Measurements from ENCODE around the gene CDRT15. TPM values are rescaled to one million over a fixed set of nuclear protein-coding genes. Genes with fewer than 3 reads are reported as not detected.
"Not testable (repeated sequence)": the region's sequence is repeated elsewhere in the genome, so short reads cannot be mapped to it uniquely, and the experiment has no call there.

The CDRT15 gene
- total RNA-seq (2021) (not detected in 2 replicates), Bru-seq, nascent RNA (not detected), BruChase-seq, experiment 1, labeled RNA remaining after a 2-hour chase (not detected), BruChase-seq, experiment 2, labeled RNA remaining after a 6-hour chase (not detected)
- long read RNA-seq = 0 reads

GRCh38 chr17:14236762-14237161 is at the start of gene CDRT15:
TSS of gene CDRT15 (minus strand) at chr17:14236862. CDS start at chr17:14236833, 29 bp downstream.
- BruUV-seq (replicated peaks); POLR2A ChIA-PET (ENCODE audit: low non-redundant PET); H3K36me3 ChIP-seq (ENCODE audit: insufficient read depth, low read length, poor library complexity, severe bottlenecking); DNase-seq (ENCODE audit: low spot score); H3K27ac ChIP-seq (ENCODE audit: low read depth, low read length, poor library complexity, severe bottlenecking); H3K9me3 ChIP-seq (ENCODE audit: low read depth, low read length, poor library complexity, severe bottlenecking); intact Hi-C loops (cut with micrococcal nuclease; ENCODE audit: unreplicated experiment); H3K27me3 ChIP-seq (replicated peaks; ENCODE audit: insufficient read depth, low read depth, low read length, poor library complexity); H3K4me3 ChIP-seq (ENCODE audit: low read depth, low read length, poor library complexity, severe bottlenecking); CTCF ChIA-PET; H3K4me1 ChIP-seq (ENCODE audit: insufficient read depth, low read length, poor library complexity, severe bottlenecking): not testable (repeated sequence)

GRCh38 chr17:14282726-14283125 is 46.1 kb upstream of the CDRT15 start:
- no peak for DNase-seq (ENCODE audit: low spot score)
- ChIA-PET CTCF (no interaction called here), POLR2A (ENCODE audit: low non-redundant PET) (no interaction called here)
- Histone ChIP-seq H3K4me1 (ENCODE audit: insufficient read depth, low read length, poor library complexity, severe bottlenecking) (no peaks in the 10 kb centered on the region), H3K36me3 (ENCODE audit: insufficient read depth, low read length, poor library complexity, severe bottlenecking) (no peaks in the 10 kb centered on the region), H3K9me3 (ENCODE audit: low read depth, low read length, poor library complexity, severe bottlenecking) (no peaks in the 10 kb centered on the region), H3K27ac (ENCODE audit: low read depth, low read length, poor library complexity, severe bottlenecking) (no peak overlapping the region), H3K27me3 (replicated peaks; ENCODE audit: insufficient read depth, low read depth, low read length, poor library complexity) (peaks cover 6% of the 10 kb centered on the region), H3K4me3 (ENCODE audit: low read depth, low read length, poor library complexity, severe bottlenecking) (no peak overlapping the region)
- intact Hi-C loops (cut with micrococcal nuclease; ENCODE audit: unreplicated experiment) = no loop called here
- no TSS peak for BruUV-seq (replicated peaks)
- TF ChIP-seq, protein P1, sequence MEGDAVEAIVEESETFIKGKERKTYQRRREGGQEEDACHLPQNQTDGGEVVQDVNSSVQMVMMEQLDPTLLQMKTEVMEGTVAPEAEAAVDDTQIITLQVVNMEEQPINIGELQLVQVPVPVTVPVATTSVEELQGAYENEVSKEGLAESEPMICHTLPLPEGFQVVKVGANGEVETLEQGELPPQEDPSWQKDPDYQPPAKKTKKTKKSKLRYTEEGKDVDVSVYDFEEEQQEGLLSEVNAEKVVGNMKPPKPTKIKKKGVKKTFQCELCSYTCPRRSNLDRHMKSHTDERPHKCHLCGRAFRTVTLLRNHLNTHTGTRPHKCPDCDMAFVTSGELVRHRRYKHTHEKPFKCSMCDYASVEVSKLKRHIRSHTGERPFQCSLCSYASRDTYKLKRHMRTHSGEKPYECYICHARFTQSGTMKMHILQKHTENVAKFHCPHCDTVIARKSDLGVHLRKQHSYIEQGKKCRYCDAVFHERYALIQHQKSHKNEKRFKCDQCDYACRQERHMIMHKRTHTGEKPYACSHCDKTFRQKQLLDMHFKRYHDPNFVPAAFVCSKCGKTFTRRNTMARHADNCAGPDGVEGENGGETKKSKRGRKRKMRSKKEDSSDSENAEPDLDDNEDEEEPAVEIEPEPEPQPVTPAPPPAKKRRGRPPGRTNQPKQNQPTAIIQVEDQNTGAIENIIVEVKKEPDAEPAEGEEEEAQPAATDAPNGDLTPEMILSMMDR (conservative IDR thresholded peaks at IDR 0.05; ENCODE audit: low read depth, low read length) = no peak
- no peak for TF ChIP-seq EZH2 (IDR thresholded peaks at IDR 0.05; ENCODE audit: borderline replicate concordance, low read depth, low read length, poor library complexity, severe bottlenecking)

DNA sequence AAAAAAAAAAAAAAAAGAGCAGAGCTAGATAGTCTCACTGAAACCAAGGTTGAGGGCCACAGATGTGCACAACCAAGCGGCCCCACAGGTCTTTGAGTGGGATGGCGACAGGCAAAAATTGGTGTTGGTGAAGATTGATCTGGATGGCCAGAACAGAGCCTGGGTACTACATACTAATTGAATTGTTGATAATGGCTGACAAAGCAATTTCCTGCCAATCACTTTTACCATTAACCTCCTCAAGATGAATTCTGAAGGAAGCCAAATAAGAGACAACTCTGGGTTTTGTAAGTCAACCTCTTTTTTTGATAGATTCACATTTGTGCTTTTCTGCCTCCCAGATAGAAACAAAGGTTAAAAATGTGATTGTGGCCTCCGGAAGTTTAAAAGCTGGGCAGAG is 44.9 kb upstream of the CDRT15 start:
- no peak for DNase-seq (ENCODE audit: low spot score)
- POLR2A ChIA-PET (ENCODE audit: low non-redundant PET) = no interaction called here
- TF ChIP-seq, protein P1 (conservative IDR thresholded peaks at IDR 0.05; ENCODE audit: low read depth, low read length) = no peak
- Histone ChIP-seq H3K27me3 (replicated peaks; ENCODE audit: insufficient read depth, low read depth, low read length, poor library complexity) (peaks cover 6% of the 10 kb centered on the region), H3K4me3 (ENCODE audit: low read depth, low read length, poor library complexity, severe bottlenecking) (no peak overlapping the region), H3K36me3 (ENCODE audit: insufficient read depth, low read length, poor library complexity, severe bottlenecking) (no peaks in the 10 kb centered on the region), H3K9me3 (ENCODE audit: low read depth, low read length, poor library complexity, severe bottlenecking) (no peaks in the 10 kb centered on the region), H3K27ac (ENCODE audit: low read depth, low read length, poor library complexity, severe bottlenecking) (no peak overlapping the region), H3K4me1 (ENCODE audit: insufficient read depth, low read length, poor library complexity, severe bottlenecking) (no peaks in the 10 kb centered on the region)
- CTCF ChIA-PET = no interaction called here
- intact Hi-C loops (cut with micrococcal nuclease; ENCODE audit: unreplicated experiment) = no loop called here
- no TSS peak for BruUV-seq (replicated peaks)

GRCh38 chr17:14276535-14277250 is 40.0 kb upstream of the CDRT15 start:
- TF ChIP-seq, protein P1 (conservative IDR thresholded peaks at IDR 0.05; ENCODE audit: low read depth, low read length) = no peak
- TF ChIP-seq EZH2 (IDR thresholded peaks at IDR 0.05; ENCODE audit: borderline replicate concordance, low read depth, low read length, poor library complexity, severe bottlenecking) = no peak
- Histone ChIP-seq H3K27me3 (replicated peaks; ENCODE audit: insufficient read depth, low read depth, low read length, poor library complexity) (no peaks in the 10 kb centered on the region), H3K36me3 (ENCODE audit: insufficient read depth, low read length, poor library complexity, severe bottlenecking) (no peaks in the 10 kb centered on the region), H3K4me3 (ENCODE audit: low read depth, low read length, poor library complexity, severe bottlenecking) (no peak overlapping the region), H3K27ac (ENCODE audit: low read depth, low read length, poor library complexity, severe bottlenecking) (no peak overlapping the region), H3K9me3 (ENCODE audit: low read depth, low read length, poor library complexity, severe bottlenecking) (no peaks in the 10 kb centered on the region), H3K4me1 (ENCODE audit: insufficient read depth, low read length, poor library complexity, severe bottlenecking) (no peaks in the 10 kb centered on the region)
- intact Hi-C loops (cut with micrococcal nuclease; ENCODE audit: unreplicated experiment) = no loop called here
- CTCF ChIA-PET = no interaction called here
- no TSS peak for BruUV-seq (replicated peaks)
- no peak for DNase-seq (ENCODE audit: low spot score)
- POLR2A ChIA-PET (ENCODE audit: low non-redundant PET) = no interaction called here

Measured in A673 (cell line).